Measurements from ENCODE around the gene FRMD8. TPM values are rescaled to one million over a fixed set of nuclear protein-coding genes. Genes with fewer than 3 reads are reported as not detected.

Gene FRMD8
- polyA plus RNA-seq, 4 donors: 11.2 to 24.4 (median 17.0) TPM

GRCh38 chr11:65432686-65433582 lies 46.5 kb downstream of the FRMD8 start:
- no peak for DNase-seq (ENCODE audit: low read depth in 4 of 4, low spot score in 3 of 4)

DNA sequence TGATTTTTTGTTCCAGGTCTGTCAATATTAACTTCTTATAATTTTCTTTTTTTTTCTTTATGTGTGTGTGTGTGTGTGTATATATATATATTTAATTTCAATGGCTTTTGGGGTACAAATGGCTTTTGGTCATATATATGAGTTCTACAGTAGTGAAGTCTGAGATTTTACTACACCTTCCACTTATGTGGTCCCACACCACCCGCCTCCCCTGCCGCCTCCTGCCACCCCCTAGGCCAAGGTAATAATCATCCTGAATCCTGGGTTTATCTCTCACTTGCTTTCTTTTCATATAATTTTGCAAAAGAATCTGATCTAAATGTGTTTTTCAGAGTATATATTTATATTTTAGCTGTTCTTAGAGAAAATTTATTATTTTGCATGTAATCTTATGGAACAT lies 47.2 kb downstream of the FRMD8 start:
- no peak for DNase-seq (ENCODE audit: low read depth in 4 of 4, low spot score in 3 of 4)

- DNase-seq (ENCODE audit: low read depth in 4 of 4, low spot score in 3 of 4): no peak
These were observed 47.7 kb downstream of the FRMD8 start for GRCh38 chr11:65434057-65434666.

DNA sequence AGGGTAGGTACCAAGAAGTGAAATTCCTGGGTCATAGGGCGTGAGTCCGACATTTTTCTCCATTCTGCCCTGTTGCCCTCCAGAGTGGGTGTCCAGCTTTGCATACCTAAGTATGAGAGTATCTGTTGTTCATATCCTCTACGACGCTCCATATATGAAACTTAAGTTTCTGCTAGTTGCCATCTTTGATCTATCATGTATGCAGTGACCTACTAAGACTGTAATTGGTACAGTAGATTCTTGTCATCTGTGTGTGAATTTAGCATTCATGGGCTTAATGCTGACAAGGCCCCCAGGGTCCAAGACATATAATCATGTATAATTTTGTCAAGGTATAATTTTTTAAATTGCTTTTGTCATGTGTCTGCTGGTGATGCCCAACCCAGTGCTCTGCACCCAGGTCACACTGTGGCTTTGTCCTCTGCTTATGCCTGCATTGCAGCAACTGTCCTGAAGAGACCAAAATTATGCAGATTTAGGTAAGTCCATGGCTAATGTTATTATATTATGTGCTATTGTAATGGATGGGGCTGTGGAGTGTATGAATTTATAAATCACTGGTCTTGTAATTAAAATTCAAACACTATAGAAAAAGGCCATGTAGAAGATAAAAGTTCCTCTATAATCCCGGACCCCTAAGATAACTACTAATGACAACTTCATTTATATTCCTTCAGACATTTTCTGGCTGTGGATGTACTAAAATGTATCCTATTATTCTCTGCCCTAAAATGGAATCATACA lies 48.4 kb downstream of the FRMD8 start:
- no peak for DNase-seq (ENCODE audit: low read depth in 4 of 4, low spot score in 3 of 4)

DNA sequence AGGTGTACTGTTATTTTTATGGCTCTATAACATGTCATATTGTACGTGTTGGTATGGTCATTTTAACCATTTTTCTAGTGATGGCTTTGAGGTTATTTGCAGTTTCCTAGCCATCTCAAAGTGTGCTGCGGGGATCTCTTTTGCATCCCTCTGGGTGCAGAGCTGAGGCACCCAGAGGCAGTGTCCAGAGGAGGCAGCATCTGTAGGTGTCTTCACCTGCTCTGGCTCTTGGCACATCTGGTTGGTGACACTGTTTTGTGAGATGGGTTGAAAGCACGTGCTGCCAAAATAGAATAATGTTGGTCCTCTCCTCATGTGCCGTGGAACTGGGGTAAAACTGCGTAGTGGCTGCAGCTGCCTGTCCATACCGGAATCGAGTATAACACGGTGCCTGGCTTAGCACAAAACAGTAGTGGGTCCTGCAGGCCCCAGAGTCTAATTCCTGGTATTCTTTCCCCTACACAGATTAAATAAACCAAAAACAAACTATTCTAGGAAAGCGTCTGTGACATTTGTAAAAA lies 49.0 kb downstream of the FRMD8 start:
- no peak for DNase-seq (ENCODE audit: low read depth in 4 of 4, low spot score in 3 of 4)

GRCh38 chr11:65435981-65436411 lies 49.6 kb downstream of the FRMD8 start:
- no peak for DNase-seq (ENCODE audit: low read depth in 4 of 4, low spot score in 3 of 4)

GRCh38 chr11:65436412-65437032 lies 50.1 kb downstream of the FRMD8 start:
- DNase-seq (ENCODE audit: low read depth in 4 of 4, low spot score in 3 of 4): no peak

DNA sequence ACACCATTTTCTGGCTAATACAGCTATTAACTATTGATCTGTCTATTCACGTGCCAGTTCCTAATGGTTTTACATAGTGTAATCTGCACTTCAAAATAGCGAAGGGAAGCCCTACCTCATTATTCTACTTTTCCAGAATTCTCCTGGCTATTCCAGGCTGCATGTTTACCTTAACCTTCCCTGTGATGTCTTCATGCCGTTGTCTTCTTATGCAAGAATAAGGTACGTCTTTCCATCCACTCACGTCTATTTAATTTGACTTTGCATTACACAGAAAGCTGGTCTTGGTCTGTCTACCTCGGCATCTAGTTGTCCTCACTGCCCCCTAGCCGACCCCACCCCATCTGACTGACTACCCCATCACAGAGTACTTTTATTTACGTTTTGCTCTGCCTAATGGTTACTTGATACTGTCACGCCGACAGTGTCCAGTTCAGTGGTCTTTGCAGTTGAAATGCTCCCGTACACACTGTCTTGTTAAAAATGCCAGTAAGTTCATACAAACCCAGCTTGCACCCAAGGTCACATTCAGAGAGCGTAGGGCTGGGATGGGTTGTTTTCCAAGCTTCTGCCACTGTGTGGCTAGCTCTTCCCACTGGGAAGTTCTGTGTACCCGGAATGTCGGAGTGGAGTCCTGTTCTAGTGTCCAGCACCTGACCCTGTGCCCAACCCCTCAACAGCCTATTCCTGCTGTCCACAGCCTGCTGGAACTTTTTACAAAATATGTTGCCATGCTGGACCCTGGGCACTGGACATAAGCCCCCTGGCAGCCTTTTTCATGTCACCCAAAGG lies 51.2 kb downstream of the FRMD8 start:
- DNase-seq (ENCODE audit: low read depth in 4 of 4, low spot score in 3 of 4): no peak

DNA sequence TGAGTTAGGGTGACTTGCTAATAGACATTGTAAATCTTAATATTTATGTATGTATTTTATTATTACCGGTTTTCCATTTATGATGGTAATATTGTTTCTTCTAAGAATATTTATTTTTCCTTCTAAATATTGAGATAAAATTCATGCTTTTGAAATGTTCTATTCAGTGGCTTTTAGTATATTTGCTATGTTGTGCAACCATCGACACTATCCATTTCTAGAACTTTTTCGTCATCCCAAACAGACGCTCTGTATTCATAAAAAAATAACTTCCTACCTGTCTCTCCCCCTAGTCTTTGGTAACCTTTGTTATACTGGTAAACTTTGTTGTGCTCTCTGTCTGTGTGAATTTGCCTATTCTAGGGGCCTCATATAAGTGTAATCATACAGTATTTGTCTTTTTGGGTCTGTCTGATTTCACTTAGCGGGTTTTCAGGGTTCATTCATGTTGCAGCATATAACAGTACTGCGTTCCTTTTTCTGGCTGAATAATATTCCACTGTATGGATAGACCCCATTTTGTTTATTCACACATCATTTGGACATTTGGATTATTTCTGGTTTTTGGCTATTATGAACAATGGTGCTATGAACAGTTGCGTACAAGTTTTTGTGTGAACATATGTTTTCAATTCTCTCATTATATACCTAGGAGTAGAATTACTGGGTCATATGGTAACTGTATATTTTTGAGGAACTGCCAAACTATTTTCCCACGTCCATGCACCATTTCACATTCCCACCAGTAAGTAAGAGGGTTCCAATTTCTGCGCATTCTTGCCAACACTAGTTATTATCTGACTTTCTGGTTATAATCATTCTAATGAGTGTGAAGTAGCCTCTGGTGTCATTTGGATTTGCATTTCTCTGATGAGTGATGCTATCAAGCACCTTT lies 52.1 kb downstream of the FRMD8 start:
- no peak for DNase-seq (ENCODE audit: low read depth in 4 of 4, low spot score in 3 of 4)

DNA sequence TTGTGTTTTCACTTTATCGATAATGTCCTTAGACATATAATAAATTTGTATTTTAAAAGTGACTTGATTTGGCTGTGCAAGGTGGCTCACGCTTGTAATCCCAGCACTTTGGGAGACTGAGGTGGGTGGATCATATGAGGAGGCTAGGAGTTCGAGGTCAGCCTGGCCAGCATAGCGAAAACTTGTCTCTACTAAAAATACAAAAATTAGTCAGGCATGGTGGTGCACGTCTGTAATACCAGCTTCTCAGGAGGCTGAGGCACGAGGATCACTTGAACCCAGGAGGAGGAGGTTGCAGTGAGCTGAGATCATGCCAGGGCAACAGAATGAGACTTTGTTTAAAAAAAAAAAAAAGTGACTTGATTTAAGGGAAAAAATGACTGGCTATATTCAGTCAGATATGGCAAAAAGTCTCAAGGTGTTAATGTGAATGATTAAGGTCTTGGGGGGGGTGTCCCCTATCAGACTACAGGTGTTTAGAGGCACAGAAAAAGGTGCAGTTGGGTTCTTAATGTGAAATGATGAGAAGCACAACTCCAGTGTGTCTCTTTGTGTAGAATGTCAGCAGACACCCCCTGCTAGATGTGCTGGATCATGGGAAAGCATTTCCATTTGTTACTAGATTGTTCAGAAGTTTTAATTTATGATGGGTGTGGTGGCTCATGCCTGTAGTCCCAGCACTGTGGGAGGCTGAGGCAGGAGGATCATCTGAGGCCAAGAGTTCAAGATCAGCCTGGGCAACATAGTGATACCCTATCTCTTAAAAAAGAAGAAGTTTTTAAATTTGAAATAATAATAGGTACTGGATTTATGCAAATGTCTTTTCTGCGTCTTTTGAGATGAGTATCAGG lies 53.1 kb downstream of the FRMD8 start:
- DNase-seq (ENCODE audit: low read depth in 4 of 4, low spot score in 3 of 4): no peak

DNA sequence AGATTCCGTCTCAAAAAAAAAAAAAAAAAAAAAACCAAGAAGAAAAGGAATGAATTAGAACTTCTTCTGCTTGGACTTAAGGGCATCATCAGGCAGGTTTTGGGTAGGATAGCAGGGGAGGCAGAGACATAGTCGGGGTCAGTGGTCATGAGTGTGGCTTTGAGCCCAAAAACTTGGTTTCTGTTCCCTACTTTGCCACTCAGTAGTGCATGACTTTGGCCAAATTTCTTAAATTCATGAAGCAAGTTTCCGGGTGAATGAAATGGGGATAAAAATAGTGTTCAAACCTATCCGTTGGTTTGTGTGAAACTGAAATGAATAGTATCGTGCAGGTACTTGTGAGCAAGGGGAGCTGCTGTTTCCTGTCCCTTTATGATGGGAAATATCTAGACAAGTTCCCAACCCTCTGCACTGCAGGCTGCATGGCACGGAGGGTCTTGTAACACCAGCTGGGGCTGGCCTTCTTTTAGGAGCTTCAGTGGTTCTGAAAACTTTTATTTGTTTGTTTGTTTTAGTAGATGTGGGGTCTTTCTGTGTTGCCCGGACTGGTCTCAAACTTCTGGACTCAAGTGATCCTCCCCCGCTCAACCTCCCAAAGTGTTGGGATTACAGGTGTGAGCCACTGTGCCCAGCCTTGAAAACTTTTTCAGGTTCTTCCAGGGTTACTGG lies 54.5 kb downstream of the FRMD8 start:
- DNase-seq (ENCODE audit: low read depth in 4 of 4, low spot score in 3 of 4): no peak

DNA sequence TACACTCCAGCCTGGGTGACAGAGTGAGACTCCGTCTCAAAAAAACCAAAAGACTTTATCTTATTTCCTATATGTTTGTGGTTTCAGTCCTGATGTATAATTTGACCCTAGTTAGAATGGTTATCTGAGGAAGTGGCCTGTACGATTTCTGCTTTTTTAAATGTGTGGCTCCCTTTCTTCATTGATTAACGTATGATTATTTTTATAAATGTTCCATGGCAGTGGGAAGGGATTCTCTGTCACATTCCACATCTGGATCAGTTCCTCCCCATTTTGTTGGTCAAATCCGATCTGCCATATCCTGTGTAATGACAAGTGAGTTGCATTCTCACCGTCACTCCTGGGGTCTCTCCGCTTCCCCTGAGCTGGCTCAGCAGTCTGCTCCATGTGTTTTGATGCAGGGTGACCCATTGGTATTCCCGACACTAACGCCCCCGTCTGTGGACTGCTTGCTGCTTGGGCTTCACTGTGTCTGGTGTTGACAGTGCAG lies 56.5 kb downstream of the FRMD8 start:
- no peak for DNase-seq (ENCODE audit: low read depth in 4 of 4, low spot score in 3 of 4)

DNA sequence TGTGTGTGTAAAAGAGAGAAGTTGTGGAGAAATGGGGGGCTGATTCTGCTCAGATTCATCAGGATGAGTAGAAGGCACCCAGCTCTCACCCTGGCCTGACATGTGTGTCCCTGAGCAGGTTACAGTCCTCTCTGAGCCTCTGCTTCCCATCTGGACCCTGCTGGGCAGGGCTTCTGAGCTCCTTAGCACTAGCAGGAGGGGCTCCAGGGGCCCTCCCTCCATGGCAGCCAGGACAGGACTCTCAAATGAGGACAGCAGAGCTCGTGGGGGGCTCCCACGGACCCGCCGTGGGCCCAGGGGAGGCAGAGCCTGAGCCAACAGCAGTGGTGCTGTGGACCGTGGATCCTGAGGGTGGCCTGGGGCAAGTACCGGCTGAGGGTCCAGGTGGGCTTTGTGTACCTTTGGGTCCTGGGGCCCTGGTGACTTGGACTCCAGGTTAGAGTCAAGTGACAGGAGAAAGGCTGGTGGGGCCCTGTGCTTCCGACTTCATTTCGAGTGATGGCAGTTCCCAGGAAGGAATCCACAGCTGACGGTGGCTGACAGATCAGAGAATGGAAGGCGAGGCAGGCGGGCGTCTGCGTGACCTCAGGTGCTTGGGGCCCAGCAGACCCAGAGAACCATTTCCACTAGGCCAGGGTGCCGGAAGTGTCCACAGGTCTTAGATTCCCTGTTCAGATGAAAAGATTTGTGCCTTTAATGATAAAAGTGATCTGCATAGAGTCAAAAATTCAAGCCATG lies 58.0 kb downstream of the FRMD8 start:
- no peak for DNase-seq (ENCODE audit: low read depth in 4 of 4, low spot score in 3 of 4)

GRCh38 chr11:65445101-65445603 lies 58.7 kb downstream of the FRMD8 start:
- no peak for DNase-seq (ENCODE audit: low read depth in 4 of 4, low spot score in 3 of 4)

DNA sequence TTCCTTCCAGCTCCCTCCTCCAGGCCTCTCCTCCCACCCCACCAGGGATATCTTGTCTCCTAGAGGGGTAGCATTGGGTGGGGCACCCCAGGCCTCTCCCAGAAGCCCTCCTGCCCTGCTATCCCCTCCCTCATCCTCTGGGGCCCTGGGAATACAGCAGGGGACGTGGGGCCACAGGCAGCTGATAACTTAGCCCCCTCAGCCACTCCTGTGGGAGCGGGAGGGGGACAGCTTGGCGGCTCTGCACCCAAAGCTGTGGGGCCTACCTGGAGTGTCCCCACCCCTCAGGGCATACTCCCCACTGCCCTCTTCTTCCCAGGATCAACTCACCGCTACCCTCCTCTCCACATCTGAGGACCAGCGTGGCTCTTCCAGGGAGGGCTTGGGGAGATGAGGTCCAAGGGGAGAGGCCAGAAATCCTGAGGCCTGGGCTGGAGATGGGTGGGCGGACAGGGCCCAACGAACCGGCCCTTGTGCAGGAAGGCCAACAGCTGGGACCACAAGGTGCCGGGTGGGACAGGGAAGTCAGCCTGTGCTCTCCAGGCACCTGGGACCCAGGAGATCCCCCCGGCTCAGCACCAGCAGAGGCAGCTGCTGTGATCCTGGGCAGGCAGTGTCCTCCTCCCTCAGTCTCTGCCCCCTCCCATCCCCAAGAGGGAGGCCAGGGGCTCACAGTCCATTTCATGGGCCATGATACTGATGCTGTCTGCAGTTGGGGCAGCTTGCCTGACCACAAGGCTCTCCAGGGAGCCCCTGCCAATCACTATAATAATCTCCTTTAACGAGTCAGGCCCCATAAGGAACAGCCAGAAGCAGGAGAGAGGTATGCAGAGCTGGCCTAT lies 59.4 kb downstream of the FRMD8 start:
- DNase-seq (ENCODE audit: low read depth in 4 of 4, low spot score in 3 of 4): no peak

Data from left renal pelvis (tissue), 4 donors.